IPS DF 4.7 (cell line): ENCODE data around the gene ZNF763.
"Not testable (repeated sequence)": the region's sequence is repeated elsewhere in the genome, so short reads cannot be mapped to it uniquely, and the experiment has no call there.

Source experiments
- DNase-seq: peaks from one replicate; pipeline ENCODE4 v3.0.0-alpha.2; 2013; ENCODE audit warnings: low spot score; ENCODE audit errors: extremely low read depth

Gene ZNF763

DNA sequence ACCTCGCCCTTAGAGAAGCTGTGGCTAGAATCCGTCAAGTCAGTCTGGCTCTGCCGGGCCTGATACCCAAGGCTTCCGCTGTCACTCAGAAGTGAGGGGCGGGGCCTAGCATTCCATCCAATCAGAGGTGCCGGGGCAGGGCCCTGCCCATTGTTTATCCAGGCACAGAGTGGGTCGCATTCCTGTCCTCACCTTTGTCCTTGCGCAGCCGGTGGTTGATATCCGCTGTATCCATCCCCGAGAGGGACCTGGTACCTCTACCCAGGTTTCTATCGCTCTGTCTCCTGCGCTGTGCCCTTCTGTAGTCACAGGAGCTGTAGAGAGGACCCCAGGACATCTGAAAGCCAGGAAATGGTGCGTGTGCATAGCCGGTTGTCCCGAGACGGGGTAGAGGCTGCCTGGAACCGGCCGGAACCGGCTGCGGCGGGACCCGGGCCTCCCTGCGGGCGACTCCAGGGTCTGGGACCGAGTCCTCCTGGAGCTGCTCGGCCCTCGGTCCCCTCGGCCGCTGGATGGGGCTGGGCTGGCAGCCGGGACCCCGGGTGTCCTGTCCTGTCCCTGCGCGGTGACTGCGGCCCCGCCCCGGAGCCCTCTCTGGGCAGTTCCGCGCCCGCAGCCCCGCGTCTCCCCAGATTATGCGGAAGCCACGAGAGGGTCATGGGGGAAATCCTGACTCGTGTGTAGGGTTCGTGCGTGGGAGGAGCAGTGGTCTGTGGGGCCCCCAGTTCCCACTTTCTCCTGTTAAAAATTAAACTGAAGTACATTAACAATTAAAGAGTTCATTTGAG lies at the start of gene ZNF763:
Gene ZNF763 (plus strand): TSS at position 183 of the 788 bp plus-strand sequence. CDS start 169 bp downstream, at position 352.
- DNase-seq = peak; percentile 89

DNA sequence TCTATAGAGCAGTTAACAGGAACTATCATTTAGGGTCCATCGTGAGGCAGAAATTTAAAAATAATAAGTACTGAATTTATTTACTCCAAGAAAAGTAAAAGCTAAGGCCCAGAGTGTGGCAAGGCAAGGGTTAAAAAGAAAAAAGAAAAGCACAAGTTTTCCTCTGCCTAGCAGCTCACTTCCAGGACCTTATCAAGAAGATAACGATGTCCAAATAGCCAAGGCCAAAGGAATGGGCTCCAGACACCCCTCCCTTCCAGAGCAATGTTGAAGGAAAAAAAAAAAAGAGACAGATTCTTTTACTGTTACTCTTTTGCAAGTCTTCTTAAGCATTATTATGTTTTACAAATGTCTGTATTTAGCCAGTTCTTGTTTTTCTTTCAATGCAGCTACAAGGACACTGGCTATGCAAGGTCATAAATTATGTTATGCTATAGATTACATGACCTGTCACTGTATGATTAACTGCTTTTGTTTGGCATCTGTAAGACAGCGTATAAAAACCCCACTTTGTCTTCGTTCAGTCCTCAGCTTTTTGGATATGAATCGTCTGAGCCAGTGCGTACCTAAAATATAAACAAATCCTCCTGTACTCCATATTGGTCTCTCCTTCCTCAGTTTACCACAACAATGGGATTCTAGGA lies 42.9 kb upstream of the ZNF763 start:
- DNase-seq = no peak

DNA sequence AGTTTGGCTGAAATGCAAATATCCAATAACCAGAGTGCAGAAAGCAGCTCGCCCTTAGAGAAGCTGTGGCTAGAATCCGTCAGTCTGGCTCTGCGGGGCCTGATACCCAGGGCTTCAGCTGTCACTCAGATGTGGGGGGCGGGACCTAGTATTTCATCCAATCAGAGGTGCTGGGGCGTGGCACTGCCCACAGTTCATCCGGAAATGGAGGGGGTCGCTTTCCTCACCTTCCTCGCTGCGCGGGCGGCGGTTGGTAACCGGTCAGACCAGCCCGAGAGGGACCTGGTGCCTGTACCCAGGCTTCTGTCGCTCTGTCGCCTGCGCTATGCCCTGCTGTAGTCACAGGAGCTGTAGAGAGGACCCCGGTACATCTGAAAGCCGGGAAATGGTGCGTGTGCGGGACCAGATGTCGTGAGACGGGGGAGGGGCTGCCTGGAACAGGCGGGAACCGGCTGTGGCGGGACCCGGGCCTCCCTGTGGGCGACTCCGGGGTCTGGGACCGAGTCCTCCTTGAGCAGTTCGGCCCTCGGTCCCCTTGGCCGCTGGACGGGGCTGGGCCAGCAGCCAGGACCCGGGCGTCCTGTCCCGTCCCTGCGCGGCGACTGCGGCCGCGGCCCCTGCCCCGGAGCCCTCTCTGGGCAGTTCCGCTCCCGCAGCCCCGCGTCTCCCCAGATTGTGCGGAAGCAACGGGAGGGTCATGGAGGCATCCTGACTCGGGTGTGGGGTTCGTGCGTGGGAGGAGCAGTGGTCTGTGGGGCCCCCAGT lies 39.8 kb upstream of the ZNF763 start, which contains the start of gene ZNF700:
Gene ZNF700 (plus strand): TSS at position 222 of the 765 bp plus-strand sequence. CDS start 104 bp downstream, at position 326.
- DNase-seq = peak; percentile 71

DNA sequence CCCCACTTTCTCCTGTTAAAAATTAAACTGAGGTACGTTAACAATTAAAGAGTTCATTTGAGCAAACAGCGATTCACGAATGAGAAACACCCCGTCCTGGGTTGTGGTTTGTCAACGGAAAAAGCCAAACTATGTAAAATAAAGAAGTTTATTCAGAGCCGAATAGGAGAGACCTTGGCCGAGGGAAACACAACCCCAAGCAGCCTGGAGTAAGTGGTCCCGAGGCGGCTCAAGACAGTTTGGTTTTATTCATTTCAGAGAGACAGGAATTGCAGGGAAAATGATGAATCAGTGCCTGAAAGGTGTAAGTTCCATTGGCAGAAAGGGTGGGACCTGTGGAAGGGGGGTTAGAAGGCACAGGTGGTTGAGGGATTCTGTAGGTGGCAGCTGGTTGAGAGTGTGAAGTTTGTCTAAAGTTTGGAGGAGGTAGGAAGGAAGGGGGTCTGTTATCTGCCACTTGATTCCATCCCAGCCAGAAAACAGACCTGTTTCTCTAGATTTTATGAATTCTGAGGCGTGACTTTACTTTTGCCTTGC lies 39.1 kb upstream of the ZNF763 start:
- not testable (repeated sequence) for DNase-seq

DNA sequence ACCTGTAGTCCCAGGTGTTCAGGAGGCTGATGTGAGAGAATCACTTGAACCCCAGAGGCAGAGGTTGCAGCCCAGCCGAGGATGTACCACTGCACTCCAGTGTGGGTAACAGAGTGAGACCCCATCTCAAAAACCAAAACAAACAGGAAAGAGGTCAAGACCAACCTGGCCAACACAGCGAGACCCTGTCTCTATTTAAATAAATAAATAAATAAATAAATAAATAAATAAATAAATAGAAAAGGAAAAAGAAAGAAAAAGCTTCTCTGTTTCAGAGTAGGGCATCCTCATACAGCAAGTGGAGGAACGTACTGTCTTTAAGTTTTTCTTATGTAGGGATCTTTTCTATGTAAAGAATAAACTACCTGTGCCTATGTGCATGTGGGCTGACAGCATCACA lies 37.6 kb upstream of the ZNF763 start:
- DNase-seq = no peak

DNA sequence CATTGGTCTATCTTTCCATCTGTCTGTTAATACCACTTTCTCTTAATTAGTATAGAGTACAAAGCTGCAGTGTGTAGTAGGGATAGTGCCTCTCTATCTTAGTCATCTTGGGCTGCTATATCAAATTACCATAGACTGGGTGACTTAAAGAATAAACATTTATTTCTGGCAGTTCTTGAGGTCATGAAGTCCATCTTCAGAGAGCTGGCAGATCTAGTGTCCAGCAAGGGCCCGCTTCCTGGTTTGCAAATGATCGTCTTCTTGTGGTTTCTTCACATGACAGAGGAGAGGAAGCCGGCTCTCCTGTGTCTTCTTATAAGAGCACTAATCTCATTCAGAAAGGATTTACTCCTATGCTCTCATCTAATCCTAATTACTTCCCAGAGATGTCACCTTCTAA lies 33.8 kb upstream of the ZNF763 start:
- DNase-seq = no peak

DNA sequence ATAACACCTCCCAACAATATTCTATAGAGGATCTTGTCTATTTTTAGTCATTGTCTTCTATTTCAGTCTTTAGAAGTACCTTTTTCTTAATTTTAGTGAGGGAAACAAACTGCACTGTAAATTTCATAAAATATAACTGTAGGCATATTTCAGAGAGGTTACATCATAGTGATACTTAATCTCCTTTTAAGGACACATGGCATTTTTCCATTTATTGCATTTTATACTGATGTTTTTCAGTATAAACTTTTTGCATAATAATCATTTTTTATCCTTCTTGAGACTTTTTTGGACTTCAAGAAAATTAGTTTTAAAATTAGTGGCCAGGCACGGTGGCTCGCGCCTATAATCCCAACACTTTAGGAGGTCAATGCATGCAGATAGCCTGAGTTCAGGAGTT lies 33.3 kb upstream of the ZNF763 start:
- no peak for DNase-seq

DNA sequence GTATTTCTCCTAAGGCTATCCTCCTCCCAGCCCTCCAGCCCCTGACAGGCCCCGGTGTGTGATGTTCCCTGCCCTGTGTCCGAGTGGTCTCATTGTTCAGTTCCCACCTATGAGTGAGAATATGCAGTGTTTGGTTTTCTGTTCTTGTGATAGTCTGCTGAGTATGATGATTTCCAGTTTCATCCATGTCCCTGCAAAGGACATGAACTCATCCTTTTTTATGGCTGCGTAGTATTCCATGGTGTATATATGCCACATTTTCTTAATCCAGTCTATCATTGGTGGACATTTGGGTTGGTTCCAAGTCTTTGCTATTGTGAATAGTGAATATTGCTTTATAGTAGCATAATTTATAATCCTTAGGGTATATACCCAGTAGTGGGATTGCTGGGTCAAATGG lies 29.0 kb upstream of the ZNF763 start:
- not testable (repeated sequence) for DNase-seq

DNA sequence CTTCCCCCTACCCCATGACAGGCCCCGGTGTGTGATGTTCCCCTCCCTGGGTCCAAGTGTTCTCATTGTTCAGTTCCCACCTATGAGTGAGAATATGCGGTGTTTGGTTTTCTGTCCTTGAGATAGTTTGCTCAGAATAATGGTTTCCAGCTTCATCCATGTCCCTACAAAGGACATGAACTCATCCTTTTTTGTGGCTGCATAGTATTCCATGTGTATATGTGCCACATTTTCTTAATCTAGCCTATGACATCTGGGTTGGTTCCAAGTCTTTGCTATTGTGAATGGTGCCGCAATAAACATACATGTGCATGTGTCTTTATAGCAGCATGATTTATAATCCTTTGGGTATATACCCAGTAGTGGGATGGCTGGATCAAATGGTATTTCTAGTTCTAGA lies 26.5 kb upstream of the ZNF763 start:
- DNase-seq = not testable (repeated sequence)

DNA sequence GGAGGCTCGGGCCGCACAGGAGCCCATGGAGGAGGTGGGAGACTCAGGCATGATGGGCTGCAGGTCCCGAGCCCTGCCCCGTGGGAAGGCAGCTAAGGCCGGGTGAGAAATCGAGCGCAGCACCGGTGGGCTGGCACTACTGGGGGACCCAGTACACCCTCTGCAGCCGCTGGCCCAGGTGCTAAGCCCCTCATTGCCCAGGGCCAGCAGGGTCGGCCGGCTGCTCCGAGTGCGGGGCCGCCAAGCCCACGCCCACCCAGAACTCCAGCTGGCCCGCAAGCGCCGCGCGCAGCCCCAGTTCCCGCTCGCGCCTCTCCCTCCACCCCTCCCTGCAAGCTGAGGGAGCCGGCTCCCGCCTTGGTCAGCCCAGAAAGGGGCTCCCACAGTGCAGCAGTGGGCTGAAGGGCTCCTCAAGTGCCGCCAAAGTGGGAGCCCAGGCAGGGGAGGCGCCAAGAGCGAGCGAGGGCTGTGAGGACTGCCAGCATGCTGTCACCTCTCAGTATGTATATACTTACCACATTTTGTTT lies 23.4 kb upstream of the ZNF763 start:
- not testable (repeated sequence) for DNase-seq

DNA sequence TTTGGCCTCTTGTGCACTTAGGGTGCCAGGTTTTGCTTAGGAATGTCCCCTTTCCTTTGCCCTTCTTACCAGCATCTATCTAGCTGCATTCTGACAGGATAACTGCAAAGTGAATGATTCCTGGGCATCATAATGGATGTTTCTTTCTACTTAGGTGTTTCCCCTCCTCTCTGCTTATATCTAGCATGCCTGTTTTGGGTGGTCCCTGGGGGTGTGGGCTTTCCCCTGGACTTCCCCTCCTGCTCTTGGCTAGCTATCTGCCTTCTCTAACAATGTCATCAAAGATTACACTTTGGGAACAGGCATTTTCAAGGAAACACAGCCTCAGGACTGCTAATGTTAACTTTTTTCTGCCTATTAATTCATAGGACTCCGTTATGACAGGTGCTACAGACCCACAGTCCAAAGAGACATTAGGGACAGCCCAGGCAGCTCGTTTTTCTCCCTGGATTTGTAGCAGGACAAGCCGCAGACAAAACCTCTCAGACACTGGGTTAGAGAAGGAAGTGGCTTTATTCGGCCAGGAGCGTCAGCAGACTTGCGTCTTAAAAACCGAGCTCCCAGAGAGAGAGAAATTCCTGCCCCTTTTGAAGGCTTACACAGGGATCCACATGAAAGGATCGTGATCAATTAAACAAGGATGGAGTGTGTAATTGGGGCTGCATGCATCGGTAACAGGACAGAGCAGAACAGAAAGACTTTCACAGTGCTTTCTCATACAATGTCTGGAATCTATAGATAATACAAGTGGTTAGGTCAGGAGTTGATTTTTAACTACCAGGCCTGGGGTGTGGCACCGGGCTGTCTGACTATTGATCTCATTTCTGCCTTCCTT lies 22.6 kb upstream of the ZNF763 start:
- DNase-seq = no peak

DNA sequence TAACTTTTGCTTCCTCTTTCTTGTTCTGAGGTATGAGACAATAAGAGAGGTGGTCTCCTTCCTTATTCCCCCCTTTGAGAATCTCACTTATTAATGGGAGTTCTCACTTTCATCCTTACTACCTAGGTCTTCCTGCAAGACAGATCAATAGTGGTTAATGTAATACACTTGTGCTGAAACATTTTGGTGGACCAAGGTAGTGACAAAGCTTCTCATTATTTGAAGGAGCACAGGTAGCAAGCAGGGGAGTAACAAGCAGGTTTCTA lies 22.1 kb upstream of the ZNF763 start:
- no peak for DNase-seq

DNA sequence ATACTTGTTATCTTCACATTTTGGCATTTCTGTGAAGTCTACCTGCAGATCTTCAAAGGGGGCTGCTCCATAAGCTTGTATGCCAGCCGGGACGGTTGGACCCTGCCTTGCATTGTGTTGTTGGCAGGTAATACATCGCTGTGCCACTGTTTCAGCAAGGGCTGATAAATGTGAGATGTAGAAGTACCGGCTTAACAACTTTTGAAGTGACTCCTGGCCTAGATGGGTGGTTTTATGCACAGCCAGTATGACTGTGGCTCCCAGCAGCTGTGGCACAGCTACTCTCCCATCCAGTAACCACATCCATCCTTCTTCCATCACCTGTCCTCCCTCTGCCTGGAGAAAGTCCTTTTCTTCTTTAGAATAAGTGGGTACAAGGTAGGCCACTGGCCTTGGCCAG lies 20.2 kb upstream of the ZNF763 start:
- DNase-seq = no peak

DNA sequence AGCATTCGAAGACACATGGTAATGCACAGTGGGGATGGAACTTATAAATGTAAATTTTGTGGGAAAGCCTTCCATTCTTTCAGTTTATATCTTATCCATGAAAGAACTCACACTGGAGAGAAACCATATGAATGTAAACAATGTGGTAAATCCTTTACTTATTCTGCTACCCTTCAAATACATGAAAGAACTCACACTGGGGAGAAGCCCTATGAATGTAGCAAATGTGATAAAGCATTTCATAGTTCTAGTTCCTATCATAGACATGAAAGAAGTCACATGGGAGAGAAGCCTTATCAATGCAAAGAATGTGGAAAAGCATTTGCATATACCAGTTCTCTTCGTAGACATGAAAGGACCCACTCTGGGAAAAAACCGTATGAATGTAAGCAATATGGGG lies 16.2 kb upstream of the ZNF763 start:
- no peak for DNase-seq

DNA sequence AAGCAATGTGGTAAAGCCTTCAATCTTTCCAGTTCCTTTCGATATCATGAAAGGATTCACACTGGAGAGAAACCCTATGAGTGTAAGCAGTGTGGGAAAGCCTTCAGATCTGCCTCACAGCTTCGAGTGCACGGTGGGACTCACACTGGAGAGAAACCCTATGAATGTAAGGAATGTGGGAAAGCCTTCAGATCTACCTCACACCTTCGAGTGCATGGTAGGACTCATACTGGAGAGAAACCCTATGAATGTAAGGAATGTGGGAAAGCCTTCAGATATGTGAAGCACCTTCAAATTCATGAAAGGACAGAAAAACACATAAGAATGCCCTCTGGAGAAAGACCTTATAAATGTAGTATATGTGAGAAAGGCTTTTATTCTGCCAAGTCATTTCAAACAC lies 15.6 kb upstream of the ZNF763 start:
- DNase-seq = no peak

DNA sequence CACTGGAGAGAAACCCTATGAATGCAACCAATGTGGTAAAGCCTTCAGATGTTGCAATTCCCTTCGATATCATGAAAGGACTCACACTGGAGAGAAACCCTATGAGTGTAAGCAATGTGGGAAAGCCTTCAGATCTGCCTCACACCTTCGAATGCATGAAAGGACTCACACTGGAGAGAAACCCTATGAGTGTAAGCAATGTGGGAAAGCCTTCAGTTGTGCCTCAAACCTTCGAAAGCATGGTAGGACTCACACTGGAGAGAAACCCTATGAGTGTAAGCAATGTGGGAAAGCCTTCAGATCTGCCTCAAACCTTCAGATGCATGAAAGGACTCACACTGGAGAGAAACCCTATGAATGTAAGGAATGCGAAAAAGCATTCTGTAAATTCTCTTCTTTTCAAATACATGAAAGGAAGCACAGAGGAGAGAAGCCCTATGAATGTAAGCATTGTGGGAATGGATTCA lies 15.2 kb upstream of the ZNF763 start:
- DNase-seq = not testable (repeated sequence)

DNA sequence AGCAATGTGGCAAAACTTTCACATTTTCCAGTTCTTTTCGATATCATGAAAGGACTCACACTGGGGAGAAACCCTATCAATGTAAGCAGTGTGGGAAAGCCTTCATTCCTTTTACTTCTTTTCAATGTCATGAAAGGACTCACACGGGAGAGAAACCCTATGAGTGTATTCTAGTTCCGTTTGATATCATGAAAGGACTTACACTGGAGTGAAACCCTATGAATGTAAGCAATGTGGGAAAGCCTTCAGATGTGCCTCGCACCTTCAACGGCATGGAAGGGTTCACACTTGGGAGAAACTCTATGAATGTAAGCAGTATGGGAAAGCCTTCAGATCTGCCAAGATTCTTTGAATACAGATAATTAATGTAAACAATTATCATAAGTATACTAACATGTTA lies 14.5 kb upstream of the ZNF763 start:
- no peak for DNase-seq

DNA sequence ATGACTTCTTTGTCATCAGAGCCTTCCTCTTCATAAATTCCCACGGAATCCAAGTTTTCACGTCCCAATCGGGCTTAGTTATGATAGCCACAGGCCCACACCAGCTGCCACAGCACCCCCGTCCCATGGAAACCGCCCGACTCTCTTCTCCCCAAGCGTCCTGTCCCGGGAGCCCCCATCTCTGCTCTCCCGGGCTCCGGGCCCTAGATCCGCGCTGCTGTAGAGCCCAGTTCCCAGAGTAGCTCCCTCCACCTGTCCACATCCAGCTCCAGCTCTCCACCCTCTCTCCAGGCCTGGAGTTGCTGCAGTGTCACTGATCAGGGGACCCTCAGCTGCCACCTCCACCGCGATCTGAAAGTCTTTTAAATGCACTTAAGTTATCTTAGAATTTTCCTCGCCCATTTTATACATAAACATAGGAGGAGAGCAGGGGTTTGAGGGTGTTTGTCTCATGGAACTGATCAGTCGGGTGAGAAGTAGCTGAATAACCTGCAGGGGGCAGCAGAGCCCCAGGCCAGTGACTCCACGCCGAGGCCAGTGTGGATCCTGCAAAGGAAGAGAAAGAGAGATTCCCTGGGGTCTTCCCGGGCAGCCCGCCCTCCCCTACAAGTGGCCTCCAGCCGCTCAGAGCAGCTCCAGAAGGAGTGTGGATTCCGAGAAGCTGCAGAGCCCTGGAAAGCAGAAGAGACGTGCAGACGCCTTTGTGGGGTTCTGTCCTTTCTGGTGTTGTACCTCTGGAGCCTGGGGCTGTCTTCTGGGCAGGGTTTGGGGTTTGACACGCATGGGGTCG lies 1.1 kb upstream of the ZNF763 start:
- no peak for DNase-seq

DNA sequence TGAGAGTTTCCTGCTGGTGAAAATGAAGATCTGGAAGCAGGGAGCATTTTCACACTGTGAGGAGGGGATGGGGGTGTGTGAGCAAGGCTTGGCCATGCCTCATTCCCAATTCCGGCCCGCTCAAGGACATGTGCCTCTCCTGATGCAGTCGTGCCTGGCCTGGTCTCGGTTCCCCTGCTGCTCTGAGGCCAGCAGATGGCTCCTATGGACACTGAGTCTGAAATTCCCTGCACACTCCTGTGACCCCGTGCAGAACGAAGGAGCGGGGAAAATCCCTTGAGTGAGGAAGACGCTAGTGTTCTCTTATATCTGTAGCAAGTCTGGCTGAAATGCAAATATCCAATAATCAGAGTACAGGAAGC lies 363 bp upstream of the ZNF763 start:
- DNase-seq = no peak

DNA sequence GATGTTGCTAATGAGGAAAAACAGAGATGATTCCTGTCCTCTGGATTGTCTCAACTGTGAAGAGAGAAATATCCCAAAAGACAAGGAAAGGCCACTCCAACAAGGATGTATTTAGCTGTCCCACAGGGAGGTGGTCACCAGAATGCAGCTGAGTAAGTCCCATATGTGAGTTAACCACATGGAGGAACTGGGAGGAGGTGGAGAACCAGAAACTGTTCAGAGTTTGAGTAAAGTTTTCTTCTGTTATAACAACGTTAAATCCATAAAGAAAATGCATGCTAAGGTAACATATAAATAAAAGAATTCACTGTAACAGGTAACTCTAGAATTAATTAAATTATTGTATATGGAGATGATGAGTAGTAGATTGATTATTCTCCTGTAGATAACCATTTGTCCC lies 5.3 kb downstream of the ZNF763 start:
- no peak for DNase-seq
